Activated T-helper 1 cell treated with Interleukin-2 at 50 U/mL for 16 hours (primary cell): ENCODE measurements around the gene OR10H5.

Experiments
- DNase-seq: peaks from one replicate; pipeline ENCODE4 v3.0.0-alpha.2; 2020; ENCODE audit warnings: low read depth

Gene OR10H5

DNA sequence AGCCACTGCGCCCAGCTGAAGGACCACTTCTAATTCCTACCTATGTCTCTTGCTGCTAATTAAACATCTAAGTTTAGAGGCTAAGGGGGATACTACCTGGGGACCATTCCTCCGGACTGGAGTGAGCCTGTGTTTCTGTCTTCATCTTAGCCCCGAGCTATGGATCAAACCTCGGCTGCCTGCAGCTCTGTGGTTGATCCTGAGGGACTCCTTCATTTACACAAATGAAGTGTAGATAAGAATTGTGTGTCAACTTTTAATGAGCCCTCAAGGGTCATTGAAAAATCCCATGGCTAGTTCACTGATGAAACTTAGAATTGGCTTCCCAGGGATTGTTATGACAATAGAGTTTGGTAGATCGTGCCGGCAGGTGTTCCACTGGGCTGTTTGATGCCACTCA, 59.5 kb downstream of the OR10H5 start:
- DNase-seq: no peak

DNA sequence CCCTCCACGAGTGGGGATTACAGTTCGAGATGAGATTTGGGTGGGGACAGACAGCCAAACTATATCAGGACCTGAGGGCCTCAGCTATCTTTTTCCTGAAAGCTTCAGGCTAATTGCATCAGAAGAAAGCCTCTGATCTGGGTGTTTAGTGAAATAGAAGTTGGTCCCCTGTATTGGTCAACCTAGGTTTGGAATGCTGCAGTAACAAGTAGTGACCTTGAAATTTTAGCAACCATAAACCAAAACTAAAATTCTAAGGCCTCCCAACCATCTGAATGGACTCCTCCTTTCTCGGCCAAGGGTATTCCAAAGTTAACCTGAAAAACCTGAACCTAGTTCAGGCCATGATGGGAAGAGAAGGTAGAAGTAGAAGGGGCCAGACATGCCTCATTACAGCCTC, 62.9 kb downstream of the OR10H5 start:
- DNase-seq: no peak
